ENCODE measurements around the gene ACAD11.

The ACAD11 gene

DNA sequence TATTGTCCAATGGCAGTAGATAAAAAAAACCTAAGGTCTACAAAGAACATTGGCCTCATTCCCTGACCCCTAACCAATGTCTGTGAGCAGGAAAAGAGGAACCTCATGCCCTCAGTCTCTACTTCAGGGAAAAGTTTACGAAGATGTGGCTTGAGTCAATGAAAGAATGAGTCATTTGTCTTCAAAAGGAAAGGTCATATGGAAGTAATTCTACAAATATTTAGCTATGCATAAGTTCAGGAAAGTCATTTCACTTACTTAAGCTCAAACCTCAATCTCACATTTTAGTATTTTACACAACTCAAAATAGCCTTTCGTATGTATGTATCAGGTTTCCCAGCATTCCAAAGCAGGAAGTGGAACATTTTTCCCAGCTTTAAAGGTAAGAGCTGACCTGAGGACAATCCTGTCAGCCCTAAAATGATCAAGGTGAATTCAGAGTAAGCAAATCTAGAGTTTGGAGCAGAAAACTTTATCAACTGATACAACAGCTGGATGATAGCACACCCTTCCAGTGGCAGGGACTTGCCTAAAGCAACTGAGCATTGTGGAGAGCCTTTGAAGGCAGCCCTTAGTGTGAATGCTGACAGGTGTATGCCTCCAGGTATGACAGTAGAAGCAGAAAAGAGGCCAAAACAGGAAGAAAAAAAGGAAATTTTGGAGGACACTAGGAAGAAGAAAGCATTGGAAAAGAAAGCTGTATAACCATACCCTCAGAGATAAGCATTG is 116.4 kb downstream of the ACAD11 start:
- Mint-ChIP-seq H3K27me3 (no peaks in the 10 kb centered on the region), H3K4me3 (peak overlapping the region; percentile 40), H3K9me3 (no peaks in the 10 kb centered on the region), H3K27ac (peak overlapping the region; percentile 94), H3K4me1 (peaks cover 60% of the 10 kb centered on the region), H3K36me3 (ENCODE audit: low read depth) (peaks cover 27% of the 10 kb centered on the region)
- DNase-seq (no peak), ATAC-seq (peak; percentile 78)

DNA sequence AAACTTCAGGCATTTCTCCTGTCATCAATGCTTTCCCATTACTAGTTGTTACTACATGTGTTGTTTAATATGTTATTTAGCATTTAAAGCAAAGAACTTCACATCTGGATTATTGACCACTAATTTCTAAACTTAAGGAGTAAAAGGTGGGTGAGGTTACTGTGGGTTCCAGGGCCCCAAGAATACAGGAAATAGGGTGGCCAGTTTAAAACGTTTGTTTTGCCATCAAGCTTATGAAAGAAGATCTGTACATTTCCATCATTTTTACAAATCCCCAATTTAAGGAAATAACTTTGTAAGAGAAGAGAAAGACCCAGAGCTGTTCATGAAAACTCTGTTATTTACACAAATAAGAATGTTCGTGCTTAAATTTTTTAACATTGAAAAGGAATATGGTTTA is 117.0 kb downstream of the ACAD11 start:
- no peak for DNase-seq
- H3K9me3 Mint-ChIP-seq, result no peaks in the 10 kb centered on the region

DNA sequence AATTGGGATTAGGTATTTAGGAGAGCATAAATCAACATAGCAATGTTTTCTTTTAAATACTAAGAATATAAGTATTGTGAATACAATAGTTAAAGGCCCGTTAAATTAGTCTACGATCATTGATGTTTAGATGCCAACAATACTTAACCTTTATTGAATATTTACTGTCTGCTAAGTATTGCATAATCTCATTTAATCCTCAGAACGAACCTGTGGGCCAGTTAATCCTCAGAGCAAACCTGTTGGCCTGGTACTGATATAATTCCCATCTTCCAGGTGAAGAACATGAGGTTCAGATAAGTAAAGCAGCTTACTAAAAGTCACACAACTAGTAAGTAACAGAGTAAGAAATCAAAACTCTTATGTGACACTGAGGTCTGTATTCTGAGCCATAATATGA is 119.9 kb downstream of the ACAD11 start:
- Mint-ChIP-seq H3K4me3 (no peak overlapping the region), H3K27me3 (no peaks in the 10 kb centered on the region), H3K27ac (no peak overlapping the region), H3K9me3 (no peaks in the 10 kb centered on the region), H3K4me1 (peaks cover 62% of the 10 kb centered on the region), H3K36me3 (ENCODE audit: low read depth) (peaks cover 42% of the 10 kb centered on the region)
- ATAC-seq (no peak), DNase-seq (no peak)

More for the DNA sequence above, 117.0 kb downstream of the ACAD11 start:
- Mint-ChIP-seq H3K27ac (peak overlapping the region; percentile 94), H3K36me3 (ENCODE audit: low read depth) (peaks cover 30% of the 10 kb centered on the region), H3K4me1 (peaks cover 63% of the 10 kb centered on the region), H3K27me3 (no peaks in the 10 kb centered on the region), H3K4me3 (peak overlapping the region; percentile 40)
- ATAC-seq, result no peak

DNA sequence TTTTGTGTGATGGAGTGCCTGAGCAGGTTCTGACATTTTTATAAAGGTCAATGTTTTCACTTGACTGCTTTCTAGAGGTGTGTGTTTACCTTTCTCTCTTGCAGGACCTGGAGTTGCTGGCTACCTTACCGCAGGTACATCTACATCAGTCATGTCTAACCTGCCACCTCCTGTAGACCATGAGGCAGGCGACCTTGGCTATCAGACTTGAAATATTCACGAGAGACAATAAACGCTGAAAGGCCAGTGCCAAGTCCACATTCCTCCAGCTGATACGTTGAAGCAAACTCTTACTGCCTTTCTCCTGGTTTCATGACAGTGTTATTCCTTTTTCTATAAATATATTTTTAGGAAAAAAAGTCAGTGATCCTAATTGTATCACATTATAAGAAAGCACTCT is 121.5 kb downstream of the ACAD11 start:
- no peaks in the 10 kb centered on the region for H3K9me3 Mint-ChIP-seq
- no peak overlapping the region for H3K27ac Mint-ChIP-seq
- no peaks in the 10 kb centered on the region for H3K27me3 Mint-ChIP-seq
- DNase-seq (no peak), ATAC-seq (no peak)
- no peak overlapping the region for H3K4me3 Mint-ChIP-seq
- peaks cover 39% of the 10 kb centered on the region for H3K36me3 Mint-ChIP-seq (ENCODE audit: low read depth)
- peaks cover 46% of the 10 kb centered on the region for H3K4me1 Mint-ChIP-seq

DNA sequence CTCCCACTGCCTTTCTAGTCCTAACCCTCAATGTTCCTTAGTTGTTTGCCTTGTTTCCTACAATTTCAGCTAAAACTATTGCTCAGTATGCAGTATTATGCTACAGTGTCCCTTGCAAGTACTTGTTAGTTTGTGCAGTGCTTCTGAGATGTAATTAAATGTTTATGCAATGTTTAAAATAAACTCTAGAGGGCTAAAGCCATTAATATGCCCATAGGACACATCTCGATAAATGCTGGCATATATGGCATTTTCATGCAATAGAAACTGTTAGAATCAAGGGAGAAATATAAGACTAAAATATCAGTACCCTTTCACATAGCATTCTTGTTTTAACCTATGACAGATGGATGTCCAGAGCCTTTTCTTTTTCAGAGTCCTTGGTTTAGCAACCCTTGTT is 122.3 kb downstream of the ACAD11 start:
- H3K27ac Mint-ChIP-seq, result peak overlapping the region; percentile 83

DNA sequence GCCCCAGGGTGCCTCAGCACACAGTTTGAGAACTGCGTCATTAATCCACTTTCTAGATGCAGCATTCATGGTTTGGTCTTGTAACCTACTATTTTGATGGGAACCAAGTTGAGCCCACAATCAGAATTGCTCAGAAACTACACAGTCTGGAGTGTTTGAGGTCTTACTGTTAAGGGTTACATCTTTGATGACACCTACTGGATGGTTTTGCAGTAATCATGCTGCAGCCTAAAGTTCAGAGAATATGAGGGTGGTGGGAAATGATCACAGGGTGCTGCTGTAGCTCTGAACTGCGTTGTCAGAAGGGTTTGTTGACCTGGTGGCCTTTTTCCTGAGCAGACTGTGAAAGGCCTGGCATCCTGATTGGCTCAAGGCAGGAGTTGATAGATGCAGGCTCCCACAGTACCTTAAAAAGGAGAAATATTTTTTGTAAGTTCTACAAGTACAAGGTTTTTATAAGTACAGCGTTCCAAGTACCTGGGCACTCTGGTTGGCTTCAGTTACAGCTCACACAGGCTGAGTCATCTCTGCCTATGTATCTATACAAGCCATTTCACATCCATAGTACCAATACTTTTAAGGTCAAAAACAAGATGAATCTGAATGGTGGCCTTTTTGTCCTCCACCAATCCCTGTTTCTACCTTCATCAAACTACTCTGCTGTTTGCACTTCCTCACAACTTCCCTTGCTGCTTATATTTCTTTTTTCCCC is 123.0 kb downstream of the ACAD11 start:
- H3K27ac Mint-ChIP-seq, result peak overlapping the region; percentile 83
- H3K27me3 Mint-ChIP-seq, result no peaks in the 10 kb centered on the region
- DNase-seq, result no peak
- peak; percentile 93 for ATAC-seq
- no peaks in the 10 kb centered on the region for H3K9me3 Mint-ChIP-seq
- peaks cover 32% of the 10 kb centered on the region for H3K4me1 Mint-ChIP-seq
- peaks cover 35% of the 10 kb centered on the region for H3K36me3 Mint-ChIP-seq (ENCODE audit: low read depth)
- H3K4me3 Mint-ChIP-seq, result no peak overlapping the region

More for the DNA sequence above, 122.3 kb downstream of the ACAD11 start:
- Mint-ChIP-seq H3K4me1 (peaks cover 39% of the 10 kb centered on the region), H3K4me3 (no peak overlapping the region), H3K27me3 (no peaks in the 10 kb centered on the region), H3K36me3 (ENCODE audit: low read depth) (peaks cover 39% of the 10 kb centered on the region), H3K9me3 (no peaks in the 10 kb centered on the region)
- no peak for DNase-seq
- no peak for ATAC-seq

DNA sequence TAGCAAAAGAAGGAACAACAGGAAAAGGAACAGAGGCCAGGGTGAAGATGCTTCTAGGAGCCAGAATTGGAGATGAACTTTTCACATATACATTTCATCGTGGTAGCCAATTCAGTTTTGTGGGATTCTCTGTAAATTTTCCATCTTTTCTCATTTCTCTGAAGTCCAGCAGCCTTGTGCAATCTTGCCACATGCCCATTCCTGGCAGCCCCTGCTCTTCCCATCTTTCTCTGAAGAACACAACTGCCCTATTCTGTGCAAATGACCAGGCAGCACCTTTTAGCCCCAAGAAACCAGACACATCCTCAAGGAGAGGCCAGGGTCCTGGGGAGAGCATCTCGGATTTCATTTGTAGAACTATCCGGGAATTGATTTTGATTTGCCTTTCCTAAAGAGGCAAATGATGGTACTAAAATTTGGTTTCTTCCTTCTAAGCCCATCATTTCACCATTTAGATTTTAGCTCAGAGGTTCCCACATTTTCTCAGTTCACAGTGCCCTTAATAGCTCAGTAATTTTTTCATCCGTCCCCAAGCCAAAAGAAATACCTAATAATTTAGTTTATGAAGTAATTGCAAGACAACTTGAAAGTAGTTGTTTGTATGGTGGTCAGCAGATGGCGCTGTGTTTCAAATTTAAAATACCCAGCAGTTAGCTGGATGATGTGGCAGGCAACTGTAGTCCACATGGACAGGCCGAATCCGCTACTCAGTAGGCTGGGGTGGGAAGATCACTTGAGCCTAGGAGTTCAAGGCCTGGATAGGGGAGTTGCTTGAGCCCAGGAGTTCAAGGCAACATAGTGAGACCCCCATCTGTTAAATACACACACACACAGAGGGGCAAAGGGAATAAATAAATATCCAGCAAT is 123.8 kb downstream of the ACAD11 start:
- DNase-seq, result peak; percentile 62
- no peaks in the 10 kb centered on the region for H3K27me3 Mint-ChIP-seq
- peak overlapping the region; percentile 83 for H3K27ac Mint-ChIP-seq
- no peaks in the 10 kb centered on the region for H3K9me3 Mint-ChIP-seq
- no peak overlapping the region for H3K4me3 Mint-ChIP-seq
- peak; percentile 45 for ATAC-seq
- peaks cover 26% of the 10 kb centered on the region for H3K4me1 Mint-ChIP-seq
- H3K36me3 Mint-ChIP-seq (ENCODE audit: low read depth), result peaks cover 36% of the 10 kb centered on the region

DNA sequence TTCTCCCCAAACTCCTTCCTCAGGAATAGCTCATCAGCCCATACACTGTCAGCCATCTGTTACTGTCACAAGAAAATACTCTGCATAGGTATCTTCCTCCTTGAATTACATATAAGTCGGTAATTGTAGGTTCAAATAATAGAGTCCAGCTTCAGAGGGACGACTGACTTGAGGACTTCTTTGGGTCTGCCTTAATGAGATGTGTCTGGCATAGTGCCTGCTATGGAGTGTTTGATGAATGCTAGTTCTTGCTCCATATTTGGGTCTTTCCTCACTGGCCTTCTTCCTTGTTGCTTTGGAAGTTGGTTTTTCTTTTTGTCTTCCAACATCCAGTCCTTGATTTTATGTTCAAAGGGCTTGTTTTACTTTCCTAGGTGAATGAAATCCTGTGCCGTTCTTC is 129.0 kb downstream of the ACAD11 start:
- ATAC-seq, result no peak
- Mint-ChIP-seq H3K27me3 (no peaks in the 10 kb centered on the region), H3K36me3 (ENCODE audit: low read depth) (peaks cover 40% of the 10 kb centered on the region), H3K4me1 (no peaks in the 10 kb centered on the region), H3K27ac (no peak overlapping the region), H3K9me3 (no peaks in the 10 kb centered on the region), H3K4me3 (no peak overlapping the region)
- DNase-seq, result no peak

DNA sequence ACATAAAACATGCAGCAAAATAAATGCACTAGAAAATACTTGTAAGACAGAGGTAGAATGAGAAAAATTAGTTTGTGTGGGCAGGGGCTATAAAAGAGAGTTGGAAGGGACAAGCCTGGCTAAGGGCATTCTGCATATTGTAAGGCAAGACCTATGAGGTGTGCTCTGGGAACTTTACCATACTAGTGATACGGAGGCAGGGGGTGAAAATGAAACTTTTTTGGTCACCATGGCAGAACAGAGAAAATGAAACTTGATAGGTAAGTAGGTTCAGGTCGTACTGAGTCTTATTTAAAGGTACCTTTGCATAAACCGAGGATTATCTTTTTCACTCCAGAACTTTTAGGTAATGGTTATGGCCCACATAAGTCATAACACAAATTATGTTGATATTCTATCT is 137.3 kb downstream of the ACAD11 start:
- no peaks in the 10 kb centered on the region for H3K9me3 Mint-ChIP-seq
- ATAC-seq (peak; percentile 65), DNase-seq (no peak)
- peaks cover 46% of the 10 kb centered on the region for H3K36me3 Mint-ChIP-seq (ENCODE audit: low read depth)
- H3K27me3 Mint-ChIP-seq, result no peaks in the 10 kb centered on the region
- H3K4me1 Mint-ChIP-seq, result peaks cover 31% of the 10 kb centered on the region
- H3K27ac Mint-ChIP-seq, result peak overlapping the region; percentile 5
- no peak overlapping the region for H3K4me3 Mint-ChIP-seq

DNA sequence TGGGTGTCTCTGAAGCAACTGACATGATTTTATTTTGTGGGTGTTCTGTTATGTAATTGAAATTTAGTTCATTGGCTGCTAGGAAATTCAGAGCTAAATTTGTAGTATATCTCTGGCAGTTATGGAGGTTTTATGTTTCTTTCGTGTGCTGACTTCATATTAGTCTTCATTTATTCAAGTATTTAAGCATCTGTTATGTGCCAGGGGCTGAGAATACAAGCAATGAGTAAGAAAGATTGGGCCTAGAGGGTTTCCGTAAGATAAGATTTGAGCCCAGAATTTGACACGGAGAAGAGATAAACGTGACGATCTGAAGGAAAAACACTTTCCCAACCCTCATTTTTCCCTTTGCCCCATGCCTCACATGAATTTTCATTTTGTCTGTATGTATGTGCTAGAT is 137.7 kb downstream of the ACAD11 start:
- Mint-ChIP-seq H3K9me3 (no peaks in the 10 kb centered on the region), H3K36me3 (ENCODE audit: low read depth) (peaks cover 50% of the 10 kb centered on the region), H3K4me1 (peaks cover 34% of the 10 kb centered on the region), H3K4me3 (no peak overlapping the region), H3K27ac (peak overlapping the region; percentile 5), H3K27me3 (no peaks in the 10 kb centered on the region)
- DNase-seq (no peak), ATAC-seq (no peak)

DNA sequence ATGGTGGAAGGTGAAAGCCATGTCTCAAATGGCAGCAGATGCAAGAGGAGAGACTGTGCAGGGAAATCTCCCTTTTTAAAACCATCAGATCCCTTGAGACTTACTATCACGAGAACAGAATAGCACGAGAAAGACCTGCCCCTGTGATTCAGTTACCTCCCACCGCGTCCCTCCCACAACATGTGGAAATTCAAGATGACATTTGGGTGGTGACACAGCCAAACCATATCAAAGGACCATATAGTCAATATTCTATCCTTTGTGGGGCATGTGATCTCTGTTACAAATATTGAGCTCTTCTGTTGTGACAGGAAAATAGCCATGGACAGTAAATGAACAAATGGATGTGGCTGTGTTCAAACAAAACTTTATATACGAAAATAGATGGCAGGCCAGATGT is 139.7 kb downstream of the ACAD11 start:
- peak; percentile 81 for ATAC-seq
- peaks cover 51% of the 10 kb centered on the region for H3K36me3 Mint-ChIP-seq (ENCODE audit: low read depth)
- no peak overlapping the region for H3K27ac Mint-ChIP-seq

DNA sequence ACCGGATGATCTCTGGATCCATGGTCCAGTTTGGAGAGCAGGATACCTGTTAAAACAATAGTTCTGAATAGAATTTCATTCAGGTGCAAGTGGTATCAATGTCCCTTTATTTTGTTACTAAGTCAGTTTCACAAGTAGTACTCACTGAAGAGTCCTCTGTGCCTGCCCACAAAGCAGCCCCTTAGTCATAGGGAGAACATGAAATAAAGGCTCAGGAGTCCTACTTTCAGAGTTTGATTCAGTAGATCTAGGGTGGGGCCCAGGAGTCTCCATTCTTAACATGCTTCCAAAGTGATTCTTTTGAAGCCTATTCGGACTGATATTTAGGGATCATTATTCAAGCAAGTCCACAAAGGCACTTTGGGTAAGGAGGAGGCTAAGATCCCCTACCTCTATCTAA is 142.3 kb downstream of the ACAD11 start:
- ATAC-seq (peak; percentile 55), DNase-seq (no peak)
- Mint-ChIP-seq H3K27ac (no peak overlapping the region), H3K4me3 (no peak overlapping the region), H3K4me1 (peaks cover 28% of the 10 kb centered on the region), H3K27me3 (no peaks in the 10 kb centered on the region), H3K36me3 (ENCODE audit: low read depth) (peaks cover 49% of the 10 kb centered on the region), H3K9me3 (no peaks in the 10 kb centered on the region)

More for the DNA sequence above, 139.7 kb downstream of the ACAD11 start:
- peaks cover 34% of the 10 kb centered on the region for H3K4me1 Mint-ChIP-seq
- no peaks in the 10 kb centered on the region for H3K9me3 Mint-ChIP-seq
- no peak for DNase-seq
- H3K27me3 Mint-ChIP-seq, result no peaks in the 10 kb centered on the region
- no peak overlapping the region for H3K4me3 Mint-ChIP-seq

DNA sequence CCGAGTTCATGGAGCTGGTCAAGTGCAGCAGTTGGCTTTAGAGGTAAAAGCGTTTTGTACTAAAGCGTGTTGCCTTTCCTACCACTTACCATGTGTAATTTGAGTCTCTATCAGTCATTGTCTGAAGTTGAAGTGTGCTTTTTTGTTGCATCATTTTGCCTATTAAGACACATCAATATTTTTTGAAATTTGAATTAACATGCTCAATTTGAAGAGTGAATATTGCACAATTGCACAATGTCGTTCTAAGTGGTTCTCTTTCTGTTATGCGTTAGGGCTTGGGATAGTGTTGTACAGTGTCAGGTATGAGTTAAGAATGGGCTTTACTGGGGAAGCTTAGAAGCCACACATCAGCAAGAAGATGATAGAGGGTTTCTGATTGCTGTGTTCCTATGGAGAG is 146.6 kb downstream of the ACAD11 start:
- no peaks in the 10 kb centered on the region for H3K9me3 Mint-ChIP-seq
- H3K27me3 Mint-ChIP-seq, result no peaks in the 10 kb centered on the region
- H3K27ac Mint-ChIP-seq, result no peak overlapping the region
- H3K4me1 Mint-ChIP-seq, result peaks cover 4% of the 10 kb centered on the region
- no peak for ATAC-seq
- no peak for DNase-seq
- no peak overlapping the region for H3K4me3 Mint-ChIP-seq
- H3K36me3 Mint-ChIP-seq (ENCODE audit: low read depth), result peaks cover 41% of the 10 kb centered on the region

DNA sequence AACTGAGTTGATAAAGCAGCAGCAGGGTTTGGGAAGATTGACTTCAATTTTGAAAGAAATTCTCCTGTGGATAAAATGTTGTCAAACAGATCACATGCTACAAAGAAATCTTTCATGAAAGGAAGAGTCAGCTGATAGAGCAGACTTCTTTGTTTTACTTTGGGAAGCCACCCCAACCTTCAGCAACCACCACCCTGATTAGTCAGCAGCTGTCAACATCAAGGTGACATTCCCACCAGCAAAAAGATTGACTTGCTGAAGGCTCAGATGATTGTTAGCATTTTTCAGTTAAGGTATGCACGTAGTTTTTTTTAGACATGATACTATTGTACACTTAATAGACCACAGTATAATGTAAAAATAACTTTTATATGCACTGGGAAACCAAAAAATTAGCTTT is 150.1 kb downstream of the ACAD11 start:
- Mint-ChIP-seq H3K36me3 (ENCODE audit: low read depth) (peaks cover 40% of the 10 kb centered on the region), H3K4me3 (no peak overlapping the region), H3K27me3 (no peaks in the 10 kb centered on the region), H3K9me3 (no peaks in the 10 kb centered on the region), H3K4me1 (no peaks in the 10 kb centered on the region), H3K27ac (no peak overlapping the region)
- no peak for DNase-seq
- ATAC-seq, result no peak
